GM21717 (cell line): ENCODE results near the gene PEBP1.

Source experiments
- ATAC-seq: cut with Tn5 transposase; IDR thresholded peaks from one replicate; pipeline ENCODE4 v1.9.1; 2021; ENCODE audit warnings: mild to moderate bottlenecking, moderate library complexity; ENCODE audit not compliant: unreplicated experiment

Gene PEBP1

GRCh38 chr12:118135788-118136558, at the start of gene PEBP1:
Gene PEBP1, plus strand, starts transcription at chr12:118136124. Its CDS starts 86 bp downstream, at chr12:118136210.
- peak; percentile 99 for ATAC-seq

DNA sequence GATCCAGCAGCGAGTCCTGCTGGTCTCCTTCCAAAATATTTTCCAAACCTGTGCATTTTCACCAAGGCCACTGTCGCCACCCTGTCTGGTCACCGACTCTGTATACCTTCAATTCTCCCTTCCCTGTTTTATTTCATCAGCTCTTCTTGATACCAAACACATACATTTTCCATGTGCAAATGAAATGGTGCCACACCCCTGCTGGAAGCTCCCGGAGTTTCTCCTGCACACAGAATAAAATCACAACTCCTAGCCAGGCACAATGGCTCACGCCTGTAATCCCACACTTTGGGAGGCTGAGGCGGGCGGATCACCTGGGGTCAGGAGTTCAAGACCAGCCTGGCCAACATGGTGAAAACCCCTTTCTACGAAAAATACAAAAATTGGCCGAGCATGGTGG, 46.1 kb upstream of the PEBP1 start:
- ATAC-seq: no peak

GRCh38 chr12:118094039-118094438, 41.9 kb upstream of the PEBP1 start:
- ATAC-seq: no peak

- no peak for ATAC-seq
Observed at GRCh38 chr12:118098401-118098800, 37.5 kb upstream of the PEBP1 start.

DNA sequence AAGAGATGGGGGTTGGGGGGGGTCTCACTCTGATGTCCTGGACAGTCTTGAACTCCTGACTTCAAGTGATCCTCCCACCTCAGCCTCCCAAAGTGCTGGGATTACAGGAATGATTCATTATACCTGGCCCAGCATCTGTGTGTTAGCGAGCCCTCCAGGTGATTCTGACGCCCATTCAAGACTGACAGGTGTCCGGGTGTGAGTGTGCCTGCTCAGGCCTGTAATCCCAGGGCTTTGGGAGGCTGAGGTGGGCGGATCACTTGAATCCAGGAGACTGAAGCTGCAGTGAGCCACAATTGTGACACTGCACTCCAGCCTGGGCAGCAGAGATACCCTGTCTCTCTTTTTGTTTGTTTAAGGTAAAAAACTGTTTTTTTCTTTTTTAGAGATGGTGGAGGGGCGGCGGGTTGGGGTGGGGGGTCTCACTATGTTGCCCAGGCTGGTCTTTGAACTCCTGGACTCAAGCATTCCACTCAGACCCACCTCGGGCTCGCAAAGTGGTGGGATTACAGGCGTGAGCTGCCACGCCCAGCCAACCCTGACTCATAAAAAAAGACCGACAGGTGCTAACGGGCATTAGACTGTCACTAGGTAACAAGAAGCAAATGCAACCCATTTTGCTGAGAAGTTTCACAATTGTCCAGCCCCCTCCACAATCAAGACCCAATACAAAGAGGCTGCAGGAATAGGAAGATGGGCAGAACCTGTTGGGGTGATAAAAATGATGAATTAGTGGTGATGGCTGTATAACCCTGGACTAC, 36.8 kb upstream of the PEBP1 start:
- no peak for ATAC-seq

GRCh38 chr12:118101051-118101450, 34.9 kb upstream of the PEBP1 start:
- no peak for ATAC-seq

DNA sequence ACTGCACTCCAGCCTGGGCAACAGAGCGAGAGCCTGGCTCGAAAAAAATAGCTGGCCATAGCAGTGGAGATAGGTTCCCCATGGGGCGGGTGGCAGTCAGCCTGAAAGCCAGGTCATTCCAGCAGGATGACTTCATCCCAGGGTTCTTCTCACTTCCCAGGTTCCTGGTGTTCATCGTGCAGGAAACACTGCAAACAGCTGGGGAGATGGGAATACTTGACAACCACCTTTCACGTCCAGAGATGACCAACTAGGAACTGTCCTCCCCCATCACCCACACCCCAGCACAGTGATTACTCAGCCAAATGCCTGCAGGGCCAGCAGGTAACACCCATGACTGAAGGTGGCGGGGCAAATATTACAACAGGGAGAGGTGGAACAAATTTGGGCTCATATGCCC, 33.9 kb upstream of the PEBP1 start:
- no peak for ATAC-seq

GRCh38 chr12:118102609-118103008, 33.3 kb upstream of the PEBP1 start:
- no peak for ATAC-seq

GRCh38 chr12:118103201-118103600, 32.7 kb upstream of the PEBP1 start:
- ATAC-seq: no peak

GRCh38 chr12:118103601-118104382, 32.1 kb upstream of the PEBP1 start, which contains the start of gene VSIG10:
Gene VSIG10, minus strand, starts transcription at chr12:118104011. Its CDS starts 340 bp downstream, at chr12:118103671.
- no peak for ATAC-seq

GRCh38 chr12:118107011-118107410, 28.9 kb upstream of the PEBP1 start:
- no peak for ATAC-seq

- no peak for ATAC-seq
Observed at GRCh38 chr12:118107694-118108093, 28.2 kb upstream of the PEBP1 start.

- no peak for ATAC-seq
Observed at GRCh38 chr12:118109088-118109487, 26.8 kb upstream of the PEBP1 start.

GRCh38 chr12:118119449-118119879, 16.5 kb upstream of the PEBP1 start:
- no peak for ATAC-seq

GRCh38 chr12:118120579-118121363, 15.2 kb upstream of the PEBP1 start:
- no peak for ATAC-seq

- ATAC-seq: no peak
Observed at GRCh38 chr12:118122264-118122663, 13.7 kb upstream of the PEBP1 start.

GRCh38 chr12:118124333-118124874, 11.5 kb upstream of the PEBP1 start:
- no peak for ATAC-seq

GRCh38 chr12:118125743-118126118, 10.2 kb upstream of the PEBP1 start:
- no peak for ATAC-seq

DNA sequence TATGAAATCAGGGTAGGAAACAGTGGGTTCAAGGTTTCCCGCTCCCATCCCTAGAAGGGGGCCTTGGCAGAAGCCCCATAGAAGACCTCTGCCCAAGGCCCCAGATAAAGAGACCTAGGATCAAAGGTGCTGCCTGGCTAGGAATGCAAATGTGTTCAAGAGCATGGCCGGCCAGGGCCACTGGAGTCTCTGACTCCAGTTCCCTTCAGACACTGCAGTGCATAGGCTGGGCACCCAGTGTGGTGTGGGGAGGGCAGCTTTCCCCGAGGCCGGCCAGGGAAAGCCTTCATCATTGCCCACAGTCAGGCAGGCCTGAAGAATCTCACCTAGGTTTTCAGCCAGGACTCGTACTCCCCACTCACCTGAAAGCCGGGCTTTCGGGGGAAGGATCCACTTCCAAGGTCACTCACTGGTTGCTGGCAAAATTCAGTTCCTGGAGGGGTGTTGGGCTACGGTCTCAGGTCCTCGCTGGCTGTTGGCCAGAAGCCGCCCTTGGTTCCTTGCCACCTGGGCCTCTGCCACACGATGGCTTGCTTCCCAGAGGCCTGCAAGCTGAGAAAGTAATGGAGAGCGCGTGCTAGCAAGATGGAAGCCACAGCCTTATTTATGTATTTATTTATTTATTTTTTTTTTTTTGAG, 9.7 kb upstream of the PEBP1 start:
- ATAC-seq: no peak

DNA sequence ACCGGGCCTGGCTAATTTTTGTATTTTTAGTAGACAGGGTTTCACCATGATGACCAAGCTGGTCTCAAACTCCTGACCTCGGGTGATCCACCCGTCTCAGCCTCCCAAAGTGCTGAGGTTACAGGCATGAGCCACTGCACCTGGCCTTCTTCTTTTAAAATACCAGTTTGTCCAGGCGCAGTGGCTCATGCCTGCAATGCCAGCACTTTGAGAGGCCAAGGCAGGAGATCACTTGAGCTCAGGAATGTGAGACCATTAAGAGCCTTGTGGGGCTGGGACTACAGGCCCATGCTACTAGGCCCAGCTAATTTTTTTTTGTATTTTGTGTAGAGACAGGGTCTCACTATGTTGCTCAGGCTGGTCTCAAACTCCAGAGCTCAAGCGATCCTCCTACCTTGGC, 8.1 kb upstream of the PEBP1 start:
- ATAC-seq: no peak
